Smooth muscle cell of bladder (primary cell): ENCODE data around the gene CFAP65. TPM values are rescaled to one million over a fixed set of nuclear protein-coding genes. Genes with fewer than 3 reads are reported as not detected.

Experiments
- total RNA-seq: library from RNA; depleted of rRNA; stranded (reverse); fragments of >200 nt; gene quantifications from 2 replicates; pipeline ENCODE4 v1.2.3, GENCODE V29; 2014

The CFAP65 gene, protein sequence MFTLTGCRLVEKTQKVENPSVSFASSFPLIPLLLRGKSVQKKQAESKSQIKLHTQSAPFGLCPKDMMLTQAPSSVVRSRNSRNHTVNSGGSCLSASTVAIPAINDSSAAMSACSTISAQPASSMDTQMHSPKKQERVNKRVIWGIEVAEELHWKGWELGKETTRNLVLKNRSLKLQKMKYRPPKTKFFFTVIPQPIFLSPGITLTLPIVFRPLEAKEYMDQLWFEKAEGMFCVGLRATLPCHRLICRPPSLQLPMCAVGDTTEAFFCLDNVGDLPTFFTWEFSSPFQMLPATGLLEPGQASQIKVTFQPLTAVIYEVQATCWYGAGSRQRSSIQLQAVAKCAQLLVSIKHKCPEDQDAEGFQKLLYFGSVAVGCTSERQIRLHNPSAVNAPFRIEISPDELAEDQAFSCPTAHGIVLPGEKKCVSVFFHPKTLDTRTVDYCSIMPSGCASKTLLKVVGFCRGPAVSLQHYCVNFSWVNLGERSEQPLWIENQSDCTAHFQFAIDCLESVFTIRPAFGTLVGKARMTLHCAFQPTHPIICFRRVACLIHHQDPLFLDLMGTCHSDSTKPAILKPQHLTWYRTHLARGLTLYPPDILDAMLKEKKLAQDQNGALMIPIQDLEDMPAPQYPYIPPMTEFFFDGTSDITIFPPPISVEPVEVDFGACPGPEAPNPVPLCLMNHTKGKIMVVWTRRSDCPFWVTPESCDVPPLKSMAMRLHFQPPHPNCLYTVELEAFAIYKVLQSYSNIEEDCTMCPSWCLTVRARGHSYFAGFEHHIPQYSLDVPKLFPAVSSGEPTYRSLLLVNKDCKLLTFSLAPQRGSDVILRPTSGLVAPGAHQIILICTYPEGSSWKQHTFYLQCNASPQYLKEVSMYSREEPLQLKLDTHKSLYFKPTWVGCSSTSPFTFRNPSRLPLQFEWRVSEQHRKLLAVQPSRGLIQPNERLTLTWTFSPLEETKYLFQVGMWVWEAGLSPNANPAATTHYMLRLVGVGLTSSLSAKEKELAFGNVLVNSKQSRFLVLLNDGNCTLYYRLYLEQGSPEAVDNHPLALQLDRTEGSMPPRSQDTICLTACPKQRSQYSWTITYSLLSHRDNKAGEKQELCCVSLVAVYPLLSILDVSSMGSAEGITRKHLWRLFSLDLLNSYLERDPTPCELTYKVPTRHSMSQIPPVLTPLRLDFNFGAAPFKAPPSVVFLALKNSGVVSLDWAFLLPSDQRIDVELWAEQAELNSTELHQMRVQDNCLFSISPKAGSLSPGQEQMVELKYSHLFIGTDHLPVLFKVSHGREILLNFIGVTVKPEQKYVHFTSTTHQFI (N-terminal part only)
- not detected in 2 replicates for total RNA-seq

DNA sequence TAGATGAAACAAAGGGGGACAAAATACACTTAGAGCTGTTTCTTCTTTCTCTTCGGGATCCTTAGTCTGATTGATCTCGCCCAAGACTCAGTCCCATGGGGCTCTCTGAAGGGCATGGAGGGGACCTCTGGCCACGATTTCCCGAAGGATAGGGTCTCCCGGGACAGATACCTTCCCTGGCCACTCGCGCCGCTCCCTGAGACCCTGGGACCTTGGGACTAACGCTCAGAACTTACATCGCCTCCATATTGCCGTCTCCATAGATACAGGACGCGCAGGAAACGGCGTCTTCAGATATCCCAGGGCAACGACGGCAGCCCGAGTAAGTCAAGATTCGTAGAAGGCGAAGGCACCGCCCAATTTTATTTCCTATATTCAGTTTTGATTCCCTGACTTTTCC lies at the start of gene CFAP65:
TSS of gene CFAP65 (minus strand) at position 265 of the 400 bp plus-strand sequence. CDS start 2,468 bp downstream, outside the sequence.

DNA sequence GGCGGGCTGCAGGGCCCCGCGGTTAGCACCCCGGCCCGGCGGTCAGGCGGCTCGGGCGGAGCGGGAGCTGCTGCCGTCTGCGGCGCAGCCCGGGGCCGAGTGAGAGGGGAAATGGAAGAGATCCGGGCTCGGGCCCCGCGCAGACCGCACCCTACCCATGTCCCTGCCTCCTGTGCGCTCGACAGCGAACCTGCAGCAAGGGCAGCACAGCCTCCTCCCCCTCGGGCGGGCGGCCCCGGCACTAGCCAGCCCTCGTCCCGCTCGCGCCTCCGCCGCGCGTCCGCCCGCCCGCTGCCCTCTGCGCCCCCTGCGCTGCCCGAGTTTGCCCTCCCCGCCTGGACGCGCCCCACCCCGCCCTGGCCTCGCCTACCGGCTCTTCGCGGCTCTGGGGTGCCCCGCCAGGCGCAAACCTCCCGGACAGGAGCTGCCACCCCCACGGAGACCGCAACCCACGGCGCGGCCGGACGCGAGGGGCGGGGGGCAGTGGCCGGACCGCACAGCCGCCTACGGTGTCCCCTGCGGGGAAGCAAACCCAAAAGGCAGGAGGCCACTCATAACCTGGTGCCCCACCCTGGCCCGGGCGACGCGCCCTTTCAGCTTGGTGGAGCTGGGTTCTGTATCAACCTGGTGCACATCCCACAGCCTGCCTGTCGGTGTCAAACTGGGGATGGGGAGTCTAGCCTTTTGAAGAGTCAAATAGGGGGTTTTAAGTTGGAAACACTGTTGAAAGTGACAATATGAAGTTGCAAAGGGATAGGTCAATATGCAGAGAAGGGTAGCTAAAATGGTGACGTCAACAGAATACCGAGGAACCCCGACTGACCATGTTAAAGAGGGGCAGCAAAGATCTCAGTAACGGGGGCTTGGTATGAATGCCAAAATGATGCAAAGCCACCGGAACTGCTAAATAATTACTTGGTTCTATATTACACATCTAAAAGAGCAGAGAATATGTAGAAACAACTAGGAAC lies 19.8 kb upstream of the CFAP65 start, which contains the start of gene IHH:
TSS of gene IHH (minus strand) at position 101 of the 971 bp plus-strand sequence. CDS start 454 bp downstream, outside the sequence.

DNA sequence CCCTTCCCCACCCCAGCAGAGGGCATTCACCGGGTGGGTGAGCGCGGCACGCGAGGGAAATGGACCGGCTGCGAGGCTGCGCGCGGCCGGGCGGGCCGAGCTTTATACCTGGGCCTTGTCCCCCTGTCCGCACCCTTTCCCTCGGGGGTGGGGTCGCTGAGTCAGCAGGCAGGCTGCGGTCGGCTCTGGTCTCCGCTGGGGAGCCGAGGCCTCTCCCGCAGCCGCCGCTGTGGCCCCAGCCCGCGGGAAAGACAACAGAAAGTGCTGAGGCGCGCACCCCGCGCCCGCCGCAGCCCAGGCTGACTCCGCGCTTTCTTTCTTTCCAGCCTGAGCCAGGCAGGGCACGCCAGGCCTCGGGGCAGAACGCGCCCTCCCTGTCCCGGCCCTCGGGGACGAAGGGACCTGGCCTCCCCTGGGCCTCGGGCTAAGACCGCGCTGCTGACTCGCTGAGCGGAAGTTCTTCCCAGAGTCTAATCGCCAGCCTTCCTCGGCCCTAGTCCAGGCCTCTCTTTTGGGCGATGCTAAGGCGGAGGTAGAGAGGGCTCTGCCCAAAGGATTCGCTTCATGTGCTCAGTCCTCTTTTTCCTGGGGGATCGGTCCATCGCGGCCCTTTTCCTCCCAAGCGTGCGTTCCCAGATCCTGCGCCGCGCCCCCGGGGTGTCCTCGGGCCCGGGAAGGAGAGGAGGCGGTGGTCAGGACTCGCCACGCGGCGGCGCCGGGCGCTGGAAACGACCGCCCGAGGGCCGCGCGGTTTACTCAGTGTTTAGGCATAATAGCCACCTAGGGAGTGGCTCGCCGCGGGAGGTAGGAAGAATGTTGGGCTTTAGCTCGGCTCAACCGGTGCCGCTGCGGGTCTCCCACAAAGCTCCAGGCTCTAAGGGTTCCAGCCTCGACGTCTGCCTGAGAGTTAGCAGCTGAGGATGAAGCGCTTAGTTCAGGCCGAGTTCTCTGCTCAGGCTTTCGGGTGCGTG lies 47.7 kb downstream of the CFAP65 start, which contains the start of gene CRYBA2:
TSS of gene CRYBA2 (minus strand) at position 78 of the 971 bp plus-strand sequence. CDS start 246 bp downstream, outside the sequence.

DNA sequence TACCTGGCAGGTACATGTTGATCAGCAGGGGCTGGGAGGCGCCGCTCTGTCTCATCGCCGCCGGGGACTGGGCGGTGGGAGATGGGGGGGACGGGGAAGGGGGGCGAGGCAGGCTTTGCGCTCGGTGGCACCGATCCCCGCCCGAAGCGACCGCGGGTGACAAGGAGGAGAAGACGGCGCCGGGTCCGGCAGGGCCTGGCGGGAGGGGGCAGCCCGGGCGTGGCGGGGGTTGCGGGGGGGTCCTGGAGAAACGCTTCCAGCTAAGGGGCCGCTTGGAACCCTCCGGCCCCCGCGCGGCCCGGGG lies 56.3 kb downstream of the CFAP65 start, which contains the start of gene FEV:
TSS of gene FEV (minus strand) at position 164 of the 304 bp plus-strand sequence. CDS start at position 55, 109 bp downstream.

DNA sequence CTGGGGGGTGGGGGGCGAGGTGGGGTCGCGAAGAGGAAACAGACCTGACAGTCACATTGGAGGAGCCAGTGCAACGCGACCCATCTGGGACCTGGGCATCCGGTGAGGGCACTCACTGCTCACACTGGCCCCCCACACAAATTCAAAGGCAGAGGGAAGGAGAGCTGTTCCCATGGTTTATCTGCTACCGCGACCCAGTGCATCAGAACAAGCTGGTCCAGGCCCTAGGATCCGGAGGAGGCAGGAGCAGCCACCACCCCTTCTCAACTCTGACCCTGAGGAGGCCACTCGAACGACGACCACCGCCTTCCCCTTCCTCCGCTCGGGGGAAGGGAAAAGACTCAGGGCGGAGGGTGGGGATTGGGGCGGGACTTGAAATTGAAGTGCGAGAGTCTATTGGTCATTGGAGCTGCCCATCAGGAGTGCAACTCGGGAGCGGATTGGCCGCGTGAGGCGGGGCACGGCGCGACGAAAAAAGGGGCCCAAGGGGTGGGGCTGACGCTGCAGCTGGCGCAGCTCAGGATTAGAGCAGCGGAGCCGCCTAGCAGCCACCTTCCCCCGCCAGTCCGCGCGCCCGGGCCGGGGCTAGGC lies 82.1 kb downstream of the CFAP65 start, which contains the start of gene CDK5R2:
TSS of gene CDK5R2 (plus strand) at position 526 of the 591 bp plus-strand sequence. CDS start 155 bp downstream, outside the sequence.

Other genes with a start within 250 kb of the CFAP65 start
- gene PRKAG3, start 209.7 kb downstream of the CFAP65 start, total RNA-seq: not detected in 2 replicates
- not detected in 2 replicates for gene WNT6, start 181.7 kb downstream of the CFAP65 start, total RNA-seq
- gene WNT10A, start 160.7 kb downstream of the CFAP65 start, total RNA-seq: not detected in 2 replicates
- gene CDK5R2, start 81.8 kb downstream of the CFAP65 start, total RNA-seq: under 0.01 TPM in 1 of 2 replicates, not detected in the other
- not detected in 2 replicates for gene FEV, start 56.3 kb downstream of the CFAP65 start, total RNA-seq
- gene CRYBA2, start 48.1 kb downstream of the CFAP65 start, total RNA-seq: not detected in 2 replicates
- gene IHH, start 19.4 kb upstream of the CFAP65 start, total RNA-seq: not detected in 2 replicates
- gene NHEJ1, start 119.3 kb upstream of the CFAP65 start, total RNA-seq: 12.5 and 14.5 TPM in 2 replicates
- gene SLC23A3, start 128.5 kb upstream of the CFAP65 start, total RNA-seq: 0.57 and 2.4 TPM in 2 replicates
- gene CNPPD1, start 135.4 kb upstream of the CFAP65 start, total RNA-seq: 20.1 and 25.6 TPM in 2 replicates
- gene RETREG2, start 136.8 kb upstream of the CFAP65 start, total RNA-seq: 52.1 and 91.3 TPM in 2 replicates
- gene ZFAND2B, start 165.3 kb upstream of the CFAP65 start, total RNA-seq: 18.6 and 19.0 TPM in 2 replicates
- gene ABCB6, start 177.4 kb upstream of the CFAP65 start, total RNA-seq: 32.1 and 67.8 TPM in 2 replicates
- 31.1 and 43.0 TPM in 2 replicates for gene ATG9A, start 188.1 kb upstream of the CFAP65 start, total RNA-seq
- 19.8 and 33.8 TPM in 2 replicates for gene ANKZF1, start 188.3 kb upstream of the CFAP65 start, total RNA-seq
- 22.3 and 38.6 TPM in 2 replicates for gene GLB1L, start 203.9 kb upstream of the CFAP65 start, total RNA-seq
- 24.2 and 30.7 TPM in 2 replicates for gene STK16, start 204.0 kb upstream of the CFAP65 start, total RNA-seq
- not detected in 2 replicates for gene TUBA4B, start 211.7 kb upstream of the CFAP65 start, total RNA-seq
- gene TUBA4A, start 212.4 kb upstream of the CFAP65 start, total RNA-seq: 7.0 and 12.0 TPM in 2 replicates
- 33.0 and 47.1 TPM in 2 replicates for gene DNAJB2, start 237.8 kb upstream of the CFAP65 start, total RNA-seq